Nephron progenitor cell (in vitro differentiated cells): ENCODE data around the gene RNF224.

Source experiments
- DNase-seq: peaks from one replicate; pipeline ENCODE4 v3.0.0; 2021
- H3K27ac Mint-ChIP-seq: 2 replicates; pipeline ENCODE4 v1.8.0; 2021; ENCODE audit warnings: mild to moderate bottlenecking, moderate library complexity, mixed read lengths
- H3K27me3 Mint-ChIP-seq: 2 replicates; pipeline ENCODE4 v1.8.0; 2021; ENCODE audit warnings: mild to moderate bottlenecking, low read depth, mixed read lengths; ENCODE audit not compliant: poor library complexity
- H3K36me3 Mint-ChIP-seq: 2 replicates; pipeline ENCODE4 v1.8.0; 2021; ENCODE audit warnings: low read depth, mixed read lengths
- H3K4me1 Mint-ChIP-seq: 2 replicates; pipeline ENCODE4 v1.8.0; 2021; ENCODE audit warnings: mixed read lengths
- H3K4me3 Mint-ChIP-seq: 2 replicates; pipeline ENCODE4 v1.8.0; 2021; ENCODE audit warnings: mild to moderate bottlenecking, moderate library complexity, mixed read lengths
- H3K9me3 Mint-ChIP-seq: 2 replicates; pipeline ENCODE4 v1.8.0; 2021; ENCODE audit warnings: mild to moderate bottlenecking, moderate library complexity, mixed read lengths
- TF ChIP-seq, protein P1 (sequence below): fragments of 200-600 bp; sonication (generic); IDR thresholded peaks from 2 replicates; pipeline ENCODE4 v1.5.0; 2021; ENCODE audit warnings: antibody characterized with exemption

The RNF224 gene

DNA sequence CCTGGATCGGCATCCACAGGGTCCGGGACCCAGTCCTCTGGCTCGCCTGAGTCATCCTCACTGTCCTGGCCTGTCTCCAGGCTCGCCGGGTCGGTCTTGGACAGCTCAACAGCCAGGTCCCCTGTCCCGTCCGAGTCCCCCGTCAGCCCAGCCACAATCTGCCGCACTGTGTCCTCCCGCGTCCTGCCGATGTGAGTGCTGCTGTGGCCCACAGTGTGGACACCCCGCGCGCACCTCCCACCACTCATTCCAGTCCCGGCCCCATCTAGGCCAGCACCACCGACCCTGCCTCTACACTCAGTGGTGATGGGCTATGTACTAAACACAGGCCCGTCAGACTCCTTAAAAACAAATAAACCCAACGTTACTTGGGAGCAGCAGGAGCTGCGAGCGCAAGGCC is 45.6 kb upstream of the RNF224 start:
- H3K4me1 Mint-ChIP-seq, result peaks cover 4% of the 10 kb centered on the region
- H3K27ac Mint-ChIP-seq, result no peak overlapping the region
- TF ChIP-seq, protein P1, sequence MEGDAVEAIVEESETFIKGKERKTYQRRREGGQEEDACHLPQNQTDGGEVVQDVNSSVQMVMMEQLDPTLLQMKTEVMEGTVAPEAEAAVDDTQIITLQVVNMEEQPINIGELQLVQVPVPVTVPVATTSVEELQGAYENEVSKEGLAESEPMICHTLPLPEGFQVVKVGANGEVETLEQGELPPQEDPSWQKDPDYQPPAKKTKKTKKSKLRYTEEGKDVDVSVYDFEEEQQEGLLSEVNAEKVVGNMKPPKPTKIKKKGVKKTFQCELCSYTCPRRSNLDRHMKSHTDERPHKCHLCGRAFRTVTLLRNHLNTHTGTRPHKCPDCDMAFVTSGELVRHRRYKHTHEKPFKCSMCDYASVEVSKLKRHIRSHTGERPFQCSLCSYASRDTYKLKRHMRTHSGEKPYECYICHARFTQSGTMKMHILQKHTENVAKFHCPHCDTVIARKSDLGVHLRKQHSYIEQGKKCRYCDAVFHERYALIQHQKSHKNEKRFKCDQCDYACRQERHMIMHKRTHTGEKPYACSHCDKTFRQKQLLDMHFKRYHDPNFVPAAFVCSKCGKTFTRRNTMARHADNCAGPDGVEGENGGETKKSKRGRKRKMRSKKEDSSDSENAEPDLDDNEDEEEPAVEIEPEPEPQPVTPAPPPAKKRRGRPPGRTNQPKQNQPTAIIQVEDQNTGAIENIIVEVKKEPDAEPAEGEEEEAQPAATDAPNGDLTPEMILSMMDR, result no peak
- H3K27me3 Mint-ChIP-seq, result peaks cover 4% of the 10 kb centered on the region
- peaks cover 15% of the 10 kb centered on the region for H3K36me3 Mint-ChIP-seq
- no peaks in the 10 kb centered on the region for H3K9me3 Mint-ChIP-seq
- no peak overlapping the region for H3K4me3 Mint-ChIP-seq
- DNase-seq, result no peak

DNA sequence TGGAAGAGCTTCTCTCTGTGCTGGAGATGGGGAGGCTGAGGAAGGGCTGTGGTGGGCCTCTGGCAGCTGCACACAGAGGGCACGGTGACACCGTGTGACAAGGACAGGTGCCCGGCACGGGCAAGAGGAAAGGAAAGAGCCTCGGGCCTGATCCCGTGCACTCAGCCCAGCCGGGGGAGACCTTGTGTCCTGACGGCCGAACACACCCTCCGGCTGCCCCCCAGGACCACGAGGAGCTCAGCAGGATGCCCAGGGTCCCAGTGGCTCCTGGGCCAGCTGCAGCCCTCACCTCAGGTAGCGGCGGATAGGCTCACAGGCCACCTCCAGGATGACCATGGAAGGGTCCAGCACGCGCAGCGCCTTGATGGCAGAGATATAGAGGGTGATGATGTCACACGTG is 44.5 kb upstream of the RNF224 start:
- H3K27ac Mint-ChIP-seq, result no peak overlapping the region
- no peak overlapping the region for H3K4me3 Mint-ChIP-seq
- H3K36me3 Mint-ChIP-seq, result peaks cover 10% of the 10 kb centered on the region
- H3K27me3 Mint-ChIP-seq, result no peaks in the 10 kb centered on the region
- no peaks in the 10 kb centered on the region for H3K9me3 Mint-ChIP-seq
- peaks cover 15% of the 10 kb centered on the region for H3K4me1 Mint-ChIP-seq
- TF ChIP-seq, protein P1, result no peak
- no peak for DNase-seq

DNA sequence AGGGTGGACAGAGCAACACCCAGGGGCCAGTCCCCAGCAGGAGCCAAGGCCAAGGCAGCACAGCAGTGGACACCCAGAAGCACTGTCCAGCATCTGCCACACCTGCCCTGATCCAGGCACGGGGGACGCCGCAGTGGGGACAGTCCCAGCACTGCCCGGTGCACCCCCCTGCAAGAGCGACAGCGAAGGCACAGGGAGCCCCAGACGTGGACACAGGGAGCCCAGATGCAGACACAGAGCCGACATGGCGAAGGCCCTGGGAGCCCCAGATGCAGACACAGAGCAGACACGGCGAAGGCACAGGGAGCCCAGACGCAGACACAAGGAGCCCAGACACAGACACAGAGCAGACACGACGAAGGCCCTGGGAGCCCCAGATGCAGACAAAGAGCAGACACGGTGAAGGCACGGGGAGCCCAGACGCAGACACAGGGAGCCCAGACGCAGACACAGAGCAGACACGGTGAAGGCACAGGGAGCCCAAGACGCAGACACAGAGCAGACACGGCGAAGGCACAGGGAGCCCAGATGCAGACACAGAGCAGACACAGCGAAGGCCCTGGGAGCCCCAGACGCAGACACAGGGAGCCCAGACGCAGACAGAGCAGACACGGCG is 43.2 kb upstream of the RNF224 start:
- Mint-ChIP-seq H3K9me3 (no peaks in the 10 kb centered on the region), H3K36me3 (peaks cover 10% of the 10 kb centered on the region), H3K27me3 (no peaks in the 10 kb centered on the region), H3K4me3 (no peak overlapping the region), H3K4me1 (peaks cover 19% of the 10 kb centered on the region), H3K27ac (no peak overlapping the region)
- TF ChIP-seq, protein P1, result no peak
- DNase-seq, result no peak

DNA sequence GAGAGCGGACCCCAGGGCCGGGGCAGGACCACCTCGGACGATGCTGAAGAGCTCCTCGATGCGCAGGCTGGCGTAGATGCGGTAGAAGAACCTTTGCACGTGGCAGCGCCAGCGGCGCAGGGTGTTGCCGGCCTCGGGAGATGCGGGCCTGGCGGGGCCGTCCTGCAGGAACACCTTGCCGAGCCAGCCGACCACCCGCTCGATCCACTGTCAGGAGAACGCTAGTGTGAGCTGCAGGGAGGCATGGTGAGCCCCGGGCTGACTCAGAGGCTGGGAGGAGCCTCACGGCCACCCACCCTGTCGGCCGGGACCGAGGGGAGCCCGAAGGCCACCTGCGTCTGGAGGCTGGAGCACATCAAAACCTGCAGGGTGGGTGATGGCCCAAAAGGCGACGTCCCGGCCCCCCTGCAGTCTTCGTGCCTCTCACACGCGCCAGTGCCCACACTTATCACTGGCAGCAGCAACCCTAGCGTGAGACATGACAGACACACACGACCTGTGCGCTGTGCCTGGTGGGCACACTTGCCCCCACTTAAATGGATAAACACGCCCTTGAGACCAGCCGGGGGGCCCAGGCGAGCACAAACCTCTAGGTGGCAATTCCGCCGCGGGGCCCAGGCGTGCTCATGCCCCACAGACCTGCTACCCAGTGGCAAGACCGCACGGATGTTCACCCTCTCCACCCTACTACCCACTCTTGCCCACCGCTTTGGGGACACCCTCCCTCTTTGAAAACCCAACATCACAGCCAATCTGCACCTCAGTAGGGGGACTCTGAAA is 42.2 kb upstream of the RNF224 start:
- TF ChIP-seq, protein P1, result no peak
- DNase-seq, result no peak
- Mint-ChIP-seq H3K9me3 (no peaks in the 10 kb centered on the region), H3K27ac (no peak overlapping the region), H3K36me3 (peaks cover 10% of the 10 kb centered on the region), H3K4me3 (no peak overlapping the region), H3K4me1 (peaks cover 27% of the 10 kb centered on the region), H3K27me3 (no peaks in the 10 kb centered on the region)

DNA sequence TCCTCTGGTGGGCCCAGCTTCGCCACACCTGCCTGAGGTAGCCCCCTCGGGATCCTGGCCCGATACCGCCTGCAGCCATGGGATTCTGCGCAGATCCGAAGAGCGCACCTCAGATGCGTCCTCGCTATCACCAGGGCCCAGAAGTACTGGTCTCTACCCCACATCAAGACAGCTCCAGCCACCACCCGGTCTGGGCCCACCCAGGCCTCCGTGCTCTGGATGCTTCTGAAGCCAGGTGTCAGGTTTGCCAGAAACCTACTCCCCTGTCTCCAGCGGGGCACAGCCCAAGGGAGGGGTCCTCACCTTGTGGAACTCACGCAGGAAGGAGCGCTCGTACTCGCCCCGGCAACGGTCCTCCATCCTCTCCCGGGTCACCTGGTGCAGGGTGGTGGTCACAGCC is 41.4 kb upstream of the RNF224 start:
- Mint-ChIP-seq H3K36me3 (peaks cover 13% of the 10 kb centered on the region), H3K4me1 (peaks cover 33% of the 10 kb centered on the region), H3K9me3 (no peaks in the 10 kb centered on the region), H3K27me3 (no peaks in the 10 kb centered on the region), H3K4me3 (no peak overlapping the region), H3K27ac (no peak overlapping the region)
- TF ChIP-seq, protein P1, result no peak
- DNase-seq, result no peak

DNA sequence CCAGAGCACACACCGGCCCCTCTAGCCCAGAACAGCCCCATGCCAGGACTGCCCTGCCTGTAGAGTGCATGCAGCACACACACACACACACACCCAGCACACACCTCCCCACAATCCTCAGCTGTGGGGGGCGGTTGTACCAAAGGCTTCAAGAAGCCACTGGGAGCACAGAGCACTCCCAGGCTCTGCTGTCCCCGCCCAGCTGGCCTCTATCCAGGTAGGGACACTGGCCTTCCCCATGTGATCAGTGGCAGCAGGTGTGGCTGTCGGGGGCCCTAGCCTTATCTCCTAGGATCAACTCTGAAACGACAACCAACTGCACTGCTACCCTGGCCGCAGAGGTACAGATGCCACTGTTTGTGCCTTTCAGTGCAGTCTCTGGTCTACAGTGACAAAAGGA is 40.9 kb upstream of the RNF224 start:
- Mint-ChIP-seq H3K27me3 (no peaks in the 10 kb centered on the region), H3K4me1 (peaks cover 33% of the 10 kb centered on the region), H3K4me3 (peak overlapping the region; percentile 93), H3K36me3 (peaks cover 14% of the 10 kb centered on the region), H3K27ac (no peak overlapping the region), H3K9me3 (no peaks in the 10 kb centered on the region)
- DNase-seq, result no peak
- TF ChIP-seq, protein P1, result no peak
